Measurements from ENCODE around the gene DUOXA2.

The DUOXA2 gene

DNA sequence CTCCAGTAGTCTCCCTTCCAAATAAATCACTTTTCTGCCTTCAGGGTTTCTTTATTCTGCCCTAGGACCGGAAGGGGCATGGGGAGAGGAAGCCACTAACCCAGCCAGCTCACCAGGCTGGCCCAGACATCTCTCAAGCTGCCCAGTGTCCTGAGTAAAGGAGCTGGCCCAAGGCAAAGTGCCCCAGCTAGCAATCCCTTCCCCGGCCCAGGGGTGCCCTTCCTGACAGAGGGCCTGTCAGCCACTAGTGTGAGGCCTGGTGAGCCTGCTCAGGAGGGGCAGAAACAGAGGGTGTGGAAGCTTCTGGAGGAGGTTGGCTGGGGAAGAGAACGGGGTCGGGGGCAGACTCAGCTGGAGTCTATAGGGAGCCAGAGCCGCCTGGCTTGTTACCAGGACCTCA, 51.4 kb downstream of the DUOXA2 start:
- no peak for DNase-seq

GRCh38 chr15:45166834-45167630, 52.9 kb downstream of the DUOXA2 start:
- DNase-seq: no peak

- DNase-seq: no peak
These were observed 53.6 kb downstream of the DUOXA2 start for GRCh38 chr15:45167631-45168205.

All from NCI-H1048 (cell line).